Measurements from ENCODE around the gene CDK11B.

DNA sequence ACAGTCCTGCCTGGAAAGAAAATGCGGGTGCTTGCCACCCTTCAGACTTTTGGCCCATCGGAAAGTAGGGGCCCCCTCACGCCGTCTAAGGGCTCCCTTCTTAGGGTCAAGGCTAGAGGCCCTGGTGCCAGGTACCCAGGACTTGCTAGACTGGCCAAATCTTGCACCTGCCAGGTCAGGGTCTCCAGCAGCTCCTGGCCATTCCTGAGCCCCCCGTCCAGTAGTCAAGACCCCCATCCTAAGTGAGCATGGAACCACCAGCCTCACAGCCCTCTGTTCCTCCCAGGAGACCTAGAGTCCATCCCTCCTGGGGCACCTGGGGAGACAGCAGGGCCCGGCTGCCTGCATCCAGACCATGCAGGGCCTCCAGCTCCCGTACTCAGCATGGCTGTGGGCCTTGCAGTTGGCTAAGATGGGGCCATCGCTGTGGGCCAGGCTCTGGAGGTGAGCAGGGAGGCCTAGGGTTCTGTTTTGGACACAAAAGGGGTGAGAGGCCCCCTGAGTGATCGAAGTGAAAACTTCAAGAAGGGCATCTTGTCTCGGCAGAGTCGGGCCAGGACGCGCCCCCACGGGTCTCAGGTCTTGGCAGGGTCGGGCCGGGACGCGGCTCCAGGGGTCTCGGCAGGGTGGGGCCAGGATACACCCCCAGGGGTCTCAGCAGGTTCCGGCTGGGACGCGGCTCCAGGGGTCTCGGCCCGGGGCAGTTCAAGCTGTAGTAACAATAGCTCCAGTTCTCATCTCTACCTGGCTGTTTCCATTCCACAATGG lies 64.8 kb downstream of the CDK11B start:
- TF ChIP-seq, protein P1, sequence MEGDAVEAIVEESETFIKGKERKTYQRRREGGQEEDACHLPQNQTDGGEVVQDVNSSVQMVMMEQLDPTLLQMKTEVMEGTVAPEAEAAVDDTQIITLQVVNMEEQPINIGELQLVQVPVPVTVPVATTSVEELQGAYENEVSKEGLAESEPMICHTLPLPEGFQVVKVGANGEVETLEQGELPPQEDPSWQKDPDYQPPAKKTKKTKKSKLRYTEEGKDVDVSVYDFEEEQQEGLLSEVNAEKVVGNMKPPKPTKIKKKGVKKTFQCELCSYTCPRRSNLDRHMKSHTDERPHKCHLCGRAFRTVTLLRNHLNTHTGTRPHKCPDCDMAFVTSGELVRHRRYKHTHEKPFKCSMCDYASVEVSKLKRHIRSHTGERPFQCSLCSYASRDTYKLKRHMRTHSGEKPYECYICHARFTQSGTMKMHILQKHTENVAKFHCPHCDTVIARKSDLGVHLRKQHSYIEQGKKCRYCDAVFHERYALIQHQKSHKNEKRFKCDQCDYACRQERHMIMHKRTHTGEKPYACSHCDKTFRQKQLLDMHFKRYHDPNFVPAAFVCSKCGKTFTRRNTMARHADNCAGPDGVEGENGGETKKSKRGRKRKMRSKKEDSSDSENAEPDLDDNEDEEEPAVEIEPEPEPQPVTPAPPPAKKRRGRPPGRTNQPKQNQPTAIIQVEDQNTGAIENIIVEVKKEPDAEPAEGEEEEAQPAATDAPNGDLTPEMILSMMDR (conservative IDR thresholded peaks at IDR 0.05), result no peak
- no peak for TF ChIP-seq ZFX (IDR thresholded peaks at IDR 0.05)

All from C4-2B (cell line).